ENCODE measurements around the gene HSDL1.
A peak's percentile ranks its signal among the peaks of the same experiment; 100 is the strongest.
"Not testable (repeated sequence)": the region's sequence is repeated elsewhere in the genome, so short reads cannot be mapped to it uniquely, and the experiment has no call there.

Gene HSDL1

GRCh38 chr16:84137769-84138357, 7.1 kb downstream of the HSDL1 start:
- DNase-seq = no peak

GRCh38 chr16:84137287-84137686, 7.7 kb downstream of the HSDL1 start:
- DNase-seq = no peak

GRCh38 chr16:84136331-84137125, 8.4 kb downstream of the HSDL1 start:
- no peak for DNase-seq

GRCh38 chr16:84132527-84133285, 12.3 kb downstream of the HSDL1 start:
- DNase-seq = no peak

GRCh38 chr16:84131117-84131516, 13.9 kb downstream of the HSDL1 start:
- DNase-seq = no peak

DNA sequence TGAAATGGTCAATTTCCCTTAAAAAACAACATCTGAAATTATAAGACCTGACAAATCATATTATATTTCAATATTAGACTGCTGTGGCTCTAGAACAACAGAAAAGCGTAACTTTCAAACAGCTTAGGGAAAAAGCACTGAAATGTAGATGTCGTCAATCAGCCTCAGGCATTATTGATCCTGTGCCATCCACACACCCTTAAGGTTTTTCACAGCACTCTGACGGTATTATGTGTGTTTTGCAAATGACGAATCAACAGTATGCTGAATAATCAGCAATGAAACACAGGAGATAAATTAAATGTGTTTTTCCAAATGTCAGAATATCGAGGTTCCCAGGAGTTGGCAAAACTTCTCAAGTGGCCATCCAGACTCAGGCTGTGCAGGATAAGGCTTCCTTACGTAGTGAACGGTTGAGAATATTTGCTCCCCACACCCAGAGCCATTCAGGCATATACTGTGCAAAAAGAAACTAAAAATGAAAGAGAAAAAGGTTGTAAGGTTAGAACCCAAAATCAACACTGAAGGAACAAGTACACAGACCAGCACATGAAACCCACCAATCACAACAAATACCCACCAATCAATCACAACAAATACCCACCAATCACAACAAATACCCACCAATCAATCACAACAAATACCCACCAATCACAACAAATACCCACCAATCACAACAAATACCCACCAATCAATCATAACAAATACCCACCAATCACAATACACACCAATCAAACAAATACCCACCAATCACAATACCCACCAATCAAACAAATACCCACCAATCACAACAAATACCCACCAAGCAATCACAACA, 20.5 kb downstream of the HSDL1 start:
- DNase-seq = no peak

GRCh38 chr16:84121007-84121406, 24.0 kb downstream of the HSDL1 start:
- DNase-seq = peak; percentile 27

DNA sequence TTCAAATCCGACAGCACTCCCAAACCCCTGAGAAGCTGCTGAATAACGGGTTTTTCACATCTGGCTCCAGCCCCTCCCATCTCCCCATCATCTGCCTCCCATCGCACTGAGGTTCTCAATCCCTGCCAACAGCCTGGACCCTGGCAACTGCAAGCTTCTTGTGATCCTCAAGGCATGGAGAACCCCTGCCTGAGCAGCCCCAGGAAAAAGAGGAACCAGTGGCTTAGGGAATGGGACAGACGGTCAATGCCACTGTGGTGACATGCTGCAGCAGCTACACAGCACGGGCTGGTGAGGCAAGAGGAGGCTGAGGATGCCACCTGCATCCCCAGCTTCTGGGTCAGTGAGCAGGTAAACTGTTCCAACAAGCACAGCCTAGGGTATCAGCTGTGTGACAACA, 25.0 kb downstream of the HSDL1 start:
- DNase-seq = no peak

DNA sequence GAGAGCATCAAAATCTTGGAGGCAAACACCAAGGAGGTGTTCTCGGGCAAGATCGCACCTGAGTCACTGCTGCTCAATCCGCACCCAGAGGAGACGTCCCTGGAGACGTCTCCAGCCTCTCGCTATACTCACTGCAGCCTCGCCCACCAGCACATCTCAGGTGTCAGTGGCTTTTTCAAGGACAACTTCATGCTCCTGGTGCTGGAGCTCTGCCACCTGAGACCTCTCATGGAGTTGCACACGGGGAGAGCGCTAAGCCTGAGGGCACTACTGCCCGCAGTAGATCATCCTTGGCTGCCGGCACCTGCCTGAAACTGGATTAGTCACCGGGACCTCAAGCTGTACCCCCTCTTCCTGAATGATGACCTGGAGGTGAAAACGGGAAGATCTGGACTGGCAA, 25.6 kb downstream of the HSDL1 start:
- peak; percentile 12 for DNase-seq

DNA sequence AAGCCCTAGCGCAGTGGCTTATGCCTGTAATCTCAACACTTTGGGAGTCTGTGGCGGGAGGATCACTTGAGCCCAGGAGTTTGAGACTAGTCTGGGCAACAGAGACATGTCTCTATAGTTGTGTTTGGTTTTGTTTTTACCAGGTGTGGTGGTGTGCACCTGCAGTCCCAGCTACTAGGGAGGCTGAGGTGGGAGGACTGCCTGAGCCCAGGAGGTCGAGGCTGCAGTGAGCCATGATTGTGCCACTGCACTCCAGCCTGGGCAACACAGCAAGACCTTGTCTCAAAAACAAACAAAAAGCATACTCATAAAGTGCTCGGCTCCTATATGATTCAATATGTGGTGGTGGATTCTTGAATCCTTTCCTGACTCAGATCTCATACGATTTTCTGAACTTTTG, 26.7 kb downstream of the HSDL1 start:
- not testable (repeated sequence) for DNase-seq

GRCh38 chr16:84117494-84117843, 27.5 kb downstream of the HSDL1 start:
- DNase-seq = no peak

DNA sequence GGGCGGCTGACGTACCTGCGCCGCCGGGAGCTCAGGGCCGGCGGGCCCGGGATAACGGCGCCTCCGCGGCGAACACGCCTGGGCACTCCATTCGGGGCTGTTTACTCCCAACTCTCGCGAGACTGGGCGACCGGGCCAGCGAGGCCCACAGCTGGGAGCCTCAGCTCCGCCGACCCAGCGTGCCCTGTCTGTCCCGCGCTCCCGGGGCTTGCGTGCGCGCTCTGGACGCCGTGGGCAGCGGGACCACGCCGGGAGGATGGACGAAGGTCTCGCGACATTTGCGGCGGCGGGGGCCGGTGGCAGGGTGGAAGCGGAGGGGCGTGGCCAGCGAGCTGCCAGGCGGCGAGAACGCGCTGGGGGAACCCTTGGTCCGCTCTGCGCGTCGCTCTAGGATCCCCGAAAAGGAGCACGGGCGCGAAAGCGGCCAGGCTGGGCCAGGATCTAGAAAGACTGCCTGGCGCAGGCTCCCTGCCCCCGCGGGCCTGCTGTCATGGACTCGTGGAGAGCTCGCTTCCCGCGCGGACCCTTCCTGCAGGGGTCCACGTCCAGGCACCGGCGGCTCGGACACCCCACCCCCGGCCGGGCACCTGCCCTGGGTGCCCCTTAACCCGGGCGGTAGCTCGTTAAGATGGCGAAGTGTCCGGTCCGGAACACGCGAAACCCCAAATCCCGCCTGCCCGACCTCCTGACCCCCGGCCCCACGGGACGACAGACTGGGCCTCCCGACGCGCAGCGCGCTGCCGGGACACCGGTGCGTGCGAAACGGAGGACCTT, 28.1 kb downstream of the HSDL1 start, which contains the start of gene MBTPS1:
MBTPS1 (minus strand) TSS at position 223 of the 774 bp plus-strand sequence. CDS start 15,159 bp downstream, outside the sequence.
- DNase-seq = peak; percentile 88

GRCh38 chr16:84115919-84116719, 28.9 kb downstream of the HSDL1 start:
- peak; percentile 20 for DNase-seq

DNA sequence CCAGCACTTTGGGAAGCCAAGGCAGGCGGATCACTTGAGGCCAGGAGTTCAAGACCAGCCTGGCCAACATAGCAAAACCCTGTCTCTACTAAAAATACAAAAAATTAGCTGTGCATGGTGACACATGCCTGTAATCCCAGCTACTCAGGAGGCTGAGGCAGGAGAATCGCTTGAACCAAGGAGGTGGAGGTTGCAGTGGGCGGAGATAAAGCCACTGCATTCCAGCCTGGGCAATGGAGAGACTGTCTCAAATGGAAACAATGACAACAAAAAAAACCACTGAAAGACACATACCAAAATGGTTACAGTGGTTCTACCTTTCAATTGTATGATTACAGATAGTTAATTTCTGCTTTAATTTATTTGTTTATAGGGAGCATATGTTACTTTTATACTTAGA, 33.0 kb downstream of the HSDL1 start:
- DNase-seq = not testable (repeated sequence)

- no peak for DNase-seq
Measured at GRCh38 chr16:84111525-84111924, 33.5 kb downstream of the HSDL1 start.

DNA sequence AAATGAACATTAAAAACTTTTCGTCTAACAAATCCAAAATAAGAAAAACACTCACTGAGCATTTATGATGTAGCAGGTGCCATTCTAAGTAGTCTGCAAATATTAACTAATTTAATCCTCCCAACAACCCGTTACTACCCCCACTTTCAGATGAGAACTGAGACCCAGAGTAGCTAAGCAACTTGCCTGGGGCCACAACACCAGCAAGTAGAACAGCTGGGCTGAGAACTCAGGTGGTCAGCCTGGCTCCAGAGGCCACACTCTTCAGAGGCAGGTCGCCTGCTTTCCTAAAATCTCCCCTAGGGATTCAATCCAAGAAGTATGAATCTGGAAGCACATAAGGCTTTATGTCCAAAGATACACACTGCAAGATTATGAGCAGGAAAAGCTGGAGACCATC, 34.5 kb downstream of the HSDL1 start:
- no peak for DNase-seq

GRCh38 chr16:84109598-84110335, 35.2 kb downstream of the HSDL1 start:
- DNase-seq = no peak

- DNase-seq = no peak
Measured at GRCh38 chr16:84107921-84108320, 37.1 kb downstream of the HSDL1 start.

- no peak for DNase-seq
Measured at GRCh38 chr16:84105948-84106740, 38.8 kb downstream of the HSDL1 start.
